ENCODE measurements around the gene SLIT3. TPM values are rescaled to one million over a fixed set of nuclear protein-coding genes. Genes with fewer than 3 reads are reported as not detected.

The SLIT3 gene
- total RNA-seq, 1 experiment from 2014 or later = 21.9 TPM

GRCh38 chr5:168813184-168813968 lies 487.6 kb downstream of the SLIT3 start:
- in situ Hi-C loops (cut with HindIII; ENCODE audit: low pct_unique_long_range_greater_than_20kb, low sequenced_read_pairs) = no loop called here
- DNase-seq (ENCODE audit: low read depth) = no peak

- DNase-seq (ENCODE audit: low read depth) = no peak
- in situ Hi-C loops (cut with HindIII; ENCODE audit: low pct_unique_long_range_greater_than_20kb, low sequenced_read_pairs) = no loop called here
Observed at GRCh38 chr5:168810641-168811040, 490.3 kb downstream of the SLIT3 start.

- in situ Hi-C loops (cut with HindIII; ENCODE audit: low pct_unique_long_range_greater_than_20kb, low sequenced_read_pairs) = no loop called here
Observed at GRCh38 chr5:168809218-168809617, 491.7 kb downstream of the SLIT3 start.

GRCh38 chr5:168808051-168808616 lies 492.8 kb downstream of the SLIT3 start:
- in situ Hi-C loops (cut with HindIII; ENCODE audit: low pct_unique_long_range_greater_than_20kb, low sequenced_read_pairs) = no loop called here
- DNase-seq (ENCODE audit: low read depth) = no peak

More at GRCh38 chr5:168809218-168809617, 491.7 kb downstream of the SLIT3 start:
- no peak for DNase-seq (ENCODE audit: low read depth)

- no peak for DNase-seq (ENCODE audit: low read depth)
- in situ Hi-C loops (cut with HindIII; ENCODE audit: low pct_unique_long_range_greater_than_20kb, low sequenced_read_pairs) = no loop called here
Observed at GRCh38 chr5:168807287-168807686, 493.7 kb downstream of the SLIT3 start.

GRCh38 chr5:168803541-168803940 lies 497.4 kb downstream of the SLIT3 start:
- DNase-seq (ENCODE audit: low read depth) = no peak
- in situ Hi-C loops (cut with HindIII; ENCODE audit: low pct_unique_long_range_greater_than_20kb, low sequenced_read_pairs) = no loop called here

GRCh38 chr5:168802337-168802736 lies 498.6 kb downstream of the SLIT3 start:
- DNase-seq (ENCODE audit: low read depth) = no peak
- in situ Hi-C loops (cut with HindIII; ENCODE audit: low pct_unique_long_range_greater_than_20kb, low sequenced_read_pairs) = no loop called here

- no peak for DNase-seq (ENCODE audit: low read depth)
- in situ Hi-C loops (cut with HindIII; ENCODE audit: low pct_unique_long_range_greater_than_20kb, low sequenced_read_pairs) = no loop called here
Observed at GRCh38 chr5:168801567-168801966, 499.4 kb downstream of the SLIT3 start.

GRCh38 chr5:168800701-168801100 lies 500.2 kb downstream of the SLIT3 start:
- in situ Hi-C loops (cut with HindIII; ENCODE audit: low pct_unique_long_range_greater_than_20kb, low sequenced_read_pairs) = no loop called here
- no peak for DNase-seq (ENCODE audit: low read depth)

- in situ Hi-C loops (cut with HindIII; ENCODE audit: low pct_unique_long_range_greater_than_20kb, low sequenced_read_pairs) = no loop called here
- DNase-seq (ENCODE audit: low read depth) = peak; percentile 70
Observed at GRCh38 chr5:168798065-168799023, 502.6 kb downstream of the SLIT3 start.

GRCh38 chr5:168796593-168797580 lies 504.1 kb downstream of the SLIT3 start:
- DNase-seq (ENCODE audit: low read depth) = no peak
- in situ Hi-C loops (cut with HindIII; ENCODE audit: low pct_unique_long_range_greater_than_20kb, low sequenced_read_pairs) = no loop called here

- in situ Hi-C loops (cut with HindIII; ENCODE audit: low pct_unique_long_range_greater_than_20kb, low sequenced_read_pairs) = no loop called here
- no peak for DNase-seq (ENCODE audit: low read depth)
Observed at GRCh38 chr5:168796000-168796399, 504.9 kb downstream of the SLIT3 start.

- in situ Hi-C loops (cut with HindIII; ENCODE audit: low pct_unique_long_range_greater_than_20kb, low sequenced_read_pairs) = no loop called here
Observed at GRCh38 chr5:168793841-168794837, 506.8 kb downstream of the SLIT3 start.

GRCh38 chr5:168792678-168793077 lies 508.3 kb downstream of the SLIT3 start:
- DNase-seq (ENCODE audit: low read depth) = no peak
- in situ Hi-C loops (cut with HindIII; ENCODE audit: low pct_unique_long_range_greater_than_20kb, low sequenced_read_pairs) = no loop called here

More at GRCh38 chr5:168793841-168794837, 506.8 kb downstream of the SLIT3 start:
- peak; percentile 76 for DNase-seq (ENCODE audit: low read depth)

- DNase-seq (ENCODE audit: low read depth) = no peak
- in situ Hi-C loops (cut with HindIII; ENCODE audit: low pct_unique_long_range_greater_than_20kb, low sequenced_read_pairs) = no loop called here
Observed at GRCh38 chr5:168790671-168791250, 510.2 kb downstream of the SLIT3 start.

- DNase-seq (ENCODE audit: low read depth) = no peak
- in situ Hi-C loops (cut with HindIII; ENCODE audit: low pct_unique_long_range_greater_than_20kb, low sequenced_read_pairs) = no loop called here
Observed at GRCh38 chr5:168790002-168790635, 510.8 kb downstream of the SLIT3 start.
